Measurements from ENCODE around the gene OR8D2.

The OR8D2 gene

GRCh38 chr11:124322356-124322755 is 2.4 kb upstream of the OR8D2 start:
- TF ChIP-seq EZH2 (IDR thresholded peaks at IDR 0.05; ENCODE audit: borderline replicate concordance, low read length) (no peak), CTCF (IDR thresholded peaks at IDR 0.05; ENCODE audit: low read length) (no peak)
- H4K20me1 ChIP-seq (ENCODE audit: insufficient read depth, low read length), result no peaks in the 10 kb centered on the region
- H3K36me3 ChIP-seq (ENCODE audit: insufficient read depth, low read length), result no peaks in the 10 kb centered on the region
- no peaks in the 10 kb centered on the region for H3F3A ChIP-seq (ENCODE audit: insufficient read depth, low read length)
- H3K9me2 ChIP-seq (ENCODE audit: low read depth, low read length), result no peaks in the 10 kb centered on the region
- no peaks in the 10 kb centered on the region for H3K79me2 ChIP-seq (ENCODE audit: insufficient read depth, low read length)
- no peak overlapping the region for H3K9ac ChIP-seq (ENCODE audit: low read length)
- no peaks in the 10 kb centered on the region for H3K9me3 ChIP-seq (ENCODE audit: low read length)
- no peak overlapping the region for H3K27ac ChIP-seq (ENCODE audit: low read depth, low read length, poor library complexity, severe bottlenecking)
- no peaks in the 10 kb centered on the region for H3K27me3 ChIP-seq (ENCODE audit: insufficient read depth, low read length)
- H3K4me3 ChIP-seq (ENCODE audit: low read depth, low read length, poor library complexity, severe bottlenecking), result no peak overlapping the region
- no peak overlapping the region for H3K4me2 ChIP-seq (ENCODE audit: low read length)
- H2AFZ ChIP-seq (ENCODE audit: low read length), result no peak overlapping the region
- H3K4me1 ChIP-seq (ENCODE audit: insufficient read depth, low read length, severe bottlenecking), result no peaks in the 10 kb centered on the region

GRCh38 chr11:124315052-124315451 is 4.9 kb downstream of the OR8D2 start:
- Histone ChIP-seq H3K9me3 (ENCODE audit: low read length) (no peaks in the 10 kb centered on the region), H3K27ac (ENCODE audit: low read depth, low read length, poor library complexity, severe bottlenecking) (no peak overlapping the region), H3F3A (ENCODE audit: insufficient read depth, low read length) (no peaks in the 10 kb centered on the region), H3K36me3 (ENCODE audit: insufficient read depth, low read length) (no peaks in the 10 kb centered on the region), H3K4me3 (ENCODE audit: low read depth, low read length, poor library complexity, severe bottlenecking) (no peak overlapping the region), H2AFZ (ENCODE audit: low read length) (no peak overlapping the region), H3K9me2 (ENCODE audit: low read depth, low read length) (no peaks in the 10 kb centered on the region), H3K27me3 (ENCODE audit: insufficient read depth, low read length) (no peaks in the 10 kb centered on the region), H3K4me2 (ENCODE audit: low read length) (no peak overlapping the region), H3K4me1 (ENCODE audit: insufficient read depth, low read length, severe bottlenecking) (no peaks in the 10 kb centered on the region), H3K79me2 (ENCODE audit: insufficient read depth, low read length) (no peaks in the 10 kb centered on the region), H4K20me1 (ENCODE audit: insufficient read depth, low read length) (no peaks in the 10 kb centered on the region), H3K9ac (ENCODE audit: low read length) (no peak overlapping the region)
- TF ChIP-seq CTCF (IDR thresholded peaks at IDR 0.05; ENCODE audit: low read length) (no peak), EZH2 (IDR thresholded peaks at IDR 0.05; ENCODE audit: borderline replicate concordance, low read length) (no peak)

GRCh38 chr11:124313849-124314248 is 6.1 kb downstream of the OR8D2 start, which contains the start of gene OR8D1:
OR8D1 (minus strand) TSS chr11:124313949; CDS start chr11:124310766, 3,183 bp downstream.
- Histone ChIP-seq H3K9me3 (ENCODE audit: low read length) (no peaks in the 10 kb centered on the region), H2AFZ (ENCODE audit: low read length) (no peak within 1 kb of the TSS), H3K36me3 (ENCODE audit: insufficient read depth, low read length) (no peaks in the 10 kb centered on the region), H3F3A (ENCODE audit: insufficient read depth, low read length) (no peaks in the 10 kb centered on the region), H3K4me3 (ENCODE audit: low read depth, low read length, poor library complexity, severe bottlenecking) (no peak within 1 kb of the TSS), H4K20me1 (ENCODE audit: insufficient read depth, low read length) (no peaks in the 10 kb centered on the region), H3K27me3 (ENCODE audit: insufficient read depth, low read length) (no peaks in the 10 kb centered on the region), H3K4me2 (ENCODE audit: low read length) (no peak within 1 kb of the TSS), H3K79me2 (ENCODE audit: insufficient read depth, low read length) (no peaks in the 10 kb centered on the region), H3K27ac (ENCODE audit: low read depth, low read length, poor library complexity, severe bottlenecking) (no peak within 1 kb of the TSS), H3K9ac (ENCODE audit: low read length) (no peak within 1 kb of the TSS), H3K9me2 (ENCODE audit: low read depth, low read length) (no peaks in the 10 kb centered on the region), H3K4me1 (ENCODE audit: insufficient read depth, low read length, severe bottlenecking) (no peaks in the 10 kb centered on the region)
- TF ChIP-seq EZH2 (IDR thresholded peaks at IDR 0.05; ENCODE audit: borderline replicate concordance, low read length) (no peak), CTCF (IDR thresholded peaks at IDR 0.05; ENCODE audit: low read length) (no peak)
